Stimulated activated CD8-positive, alpha-beta memory T cell treated with anti-CD3 and anti-CD28 coated beads, Interleukin-7, amount 100 ng/mL, for 4 hours (primary cell): ENCODE measurements around the gene TXNL4A.

ENCODE experiments used
- DNase-seq, 2 donors: peaks; one replicate each; pipeline ENCODE4 v3.0.0-alpha.2; 2020; ENCODE audit warnings: low read depth in 2 of 2

Gene TXNL4A

GRCh38 chr18:79949697-79950487, 38.5 kb downstream of the TXNL4A start:
- no peak for DNase-seq

GRCh38 chr18:79948719-79949411, 39.5 kb downstream of the TXNL4A start:
- DNase-seq: no peak

GRCh38 chr18:79947881-79948610, 40.3 kb downstream of the TXNL4A start:
- no peak for DNase-seq

GRCh38 chr18:79947054-79947755, 41.2 kb downstream of the TXNL4A start:
- DNase-seq: no peak

- no peak for DNase-seq
Observed at GRCh38 chr18:79945118-79946042, 43.0 kb downstream of the TXNL4A start.

GRCh38 chr18:79944746-79945117, 43.6 kb downstream of the TXNL4A start:
- no peak for DNase-seq

- no peak for DNase-seq
Observed at GRCh38 chr18:79944126-79944731, 44.1 kb downstream of the TXNL4A start.

GRCh38 chr18:79943608-79944125, 44.7 kb downstream of the TXNL4A start:
- no peak for DNase-seq

- DNase-seq: no peak
Observed at GRCh38 chr18:79942786-79943607, 45.4 kb downstream of the TXNL4A start.

GRCh38 chr18:79942211-79942610, 46.2 kb downstream of the TXNL4A start:
- no peak for DNase-seq

- DNase-seq: no peak
Observed at GRCh38 chr18:79941473-79942119, 46.8 kb downstream of the TXNL4A start.

GRCh38 chr18:79940814-79941472, 47.4 kb downstream of the TXNL4A start:
- no peak for DNase-seq

- no peak for DNase-seq
Observed at GRCh38 chr18:79940126-79940813, 48.1 kb downstream of the TXNL4A start.

- DNase-seq: no peak
Observed at GRCh38 chr18:79939096-79939495, 49.3 kb downstream of the TXNL4A start.

GRCh38 chr18:79938196-79938595, 50.2 kb downstream of the TXNL4A start:
- DNase-seq: no peak

GRCh38 chr18:79937103-79937860, 51.1 kb downstream of the TXNL4A start:
- no peak for DNase-seq

GRCh38 chr18:79936641-79937040, 51.7 kb downstream of the TXNL4A start:
- DNase-seq: no peak
